Gastrocnemius medialis (tissue), 4 donors: ENCODE data around the gene ECPAS. TPM values are rescaled to one million over a fixed set of nuclear protein-coding genes. Genes with fewer than 3 reads are reported as not detected.

Experiments used
- ATAC-seq, 2 donors: fragments of 150-250 bp; one replicate each; pipeline ENCODE4 v1.9.1; 2016
- DNase-seq, 2 donors: peaks; one replicate each; pipeline ENCODE4 v3.0.0-alpha.2; 2019
- H3K27ac ChIP-seq, 4 donors: fragments of 200-600 bp; sonication (generic); 1 replicate in 1 of 4; 2 replicates in 3 of 4; pipeline ENCODE4 v1.5.1; 2016 to 2018; ENCODE audit warnings: mild to moderate bottlenecking in 2 of 4, moderate library complexity in 1 of 4
- H3K27me3 ChIP-seq, 3 donors: fragments of 200-600 bp; sonication (generic) in 2 of 3; 1 replicate in 1 of 3; 2 replicates in 2 of 3; pipeline versions ENCODE4 v1.5.1 to v1.6.0; 2016 to 2019; ENCODE audit warnings: mild to moderate bottlenecking in 1 of 3, moderate library complexity in 1 of 3
- H3K36me3 ChIP-seq, 2 donors: fragments of 200-600 bp; sonication (generic) in 1 of 2; one replicate each; pipeline ENCODE4 v1.5.1; 2017 to 2018
- H3K4me1 ChIP-seq, 2 donors: fragments of 200-600 bp; sonication (generic) in 1 of 2; one replicate each; pipeline ENCODE4 v1.5.1; 2016 to 2017; ENCODE audit warnings: mild to moderate bottlenecking in 2 of 2
- H3K4me3 ChIP-seq, 4 donors: fragments of 200-600 bp; sonication (generic) in 3 of 4; 1 replicate in 1 of 4; 2 replicates in 3 of 4; pipeline ENCODE4 v1.5.1; 2016 to 2019; ENCODE audit warnings: mild to moderate bottlenecking in 2 of 4
- H3K9me3 ChIP-seq, 3 donors: fragments of 200-600 bp; sonication (generic) in 2 of 3; 1 replicate in 1 of 3; 2 replicates in 2 of 3; pipeline ENCODE4 v1.5.1; 2016 to 2019
- CTCF ChIP-seq, 5 experiments: fragments of 450-650 bp in 3 of 5; fragments of 200-600 bp in 2 of 5; sonication (generic) in 2 of 5; IDR thresholded peaks in 4 of 5; conservative IDR thresholded peaks in 1 of 5; 1 replicate in 4 of 5; 2 replicates in 1 of 5; pipeline ENCODE4 v1.5.1; 2016 to 2019; ENCODE audit warnings: antibody characterized with exemption in 5 of 5, mild to moderate bottlenecking in 3 of 5, moderate library complexity in 3 of 5
- POLR2A ChIP-seq, 2 donors: fragments of 450-650 bp; IDR thresholded peaks; one replicate each; pipeline ENCODE4 v1.6.1; 2017; ENCODE audit warnings: antibody characterized with exemption in 2 of 2, mild to moderate bottlenecking in 2 of 2, moderate library complexity in 2 of 2
- in situ Hi-C, 4 donors: fragments of 200-750 bp; cut with MboI; loops; one replicate each; pipeline versions ENCODE4 v1.15.0 to v1.8.0; 2017; ENCODE audit warnings: low sequenced_read_pairs in 4 of 4
- intact Hi-C: fragments of 100-400 bp; cut with DNase I; formaldehyde crosslinking; loops from one replicate; pipeline ENCODE4 v1.15.1; 2023; ENCODE audit warnings: low total_unique reads
- total RNA-seq, 4 donors: library from RNA; depleted of rRNA; stranded (reverse); fragments of >200 nt; gene quantifications; one replicate each; pipeline versions ENCODE4 v1.1.0 to v1.2.3, GENCODE V29; 2016

ECPAS gene
- total RNA-seq, 4 donors from 2014 or later: 320 to 509 (median 424) TPM

GRCh38 chr9:111399211-111399739 is 84.9 kb downstream of the ECPAS start:
- H3K27ac ChIP-seq: no peak overlapping the region
- in situ Hi-C loops: no loop called here
- no peak for ATAC-seq
- TF ChIP-seq POLR2A (IDR thresholded peaks at IDR 0.05) (no peak), CTCF (IDR thresholded peaks at IDR 0.05 in 4 of 5, conservative IDR thresholded peaks at IDR 0.05 in 1 of 5) (no peak)
- no peaks in the 10 kb centered on the region for H3K4me1 ChIP-seq
- no peak overlapping the region for H3K4me3 ChIP-seq
- no peak for DNase-seq
- peaks cover 2 to 84% of the 10 kb centered on the region in 2 donors for H3K36me3 ChIP-seq
- intact Hi-C loops: no loop called here
- H3K9me3 ChIP-seq: no peaks in the 10 kb centered on the region
- no peaks in the 10 kb centered on the region for H3K27me3 ChIP-seq

DNA sequence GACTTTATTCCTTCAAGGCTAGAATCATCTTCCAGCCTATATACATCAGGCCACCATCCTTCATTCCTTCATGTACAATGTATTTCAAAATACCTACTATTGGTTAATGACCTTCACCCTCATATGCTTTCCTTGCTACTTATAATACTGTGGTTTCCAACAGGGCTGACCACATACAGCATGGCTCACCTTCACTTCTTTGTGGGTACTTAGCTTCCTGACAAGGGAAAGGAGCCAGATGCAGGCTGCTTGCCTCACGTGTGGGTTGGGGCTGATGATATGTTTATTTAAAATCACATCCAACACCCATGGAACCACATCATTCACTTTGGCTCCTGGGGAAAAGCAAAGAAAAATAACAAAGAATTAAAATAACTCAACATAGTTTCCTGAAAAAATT is 90.2 kb downstream of the ECPAS start:
- no peak for ATAC-seq
- TF ChIP-seq POLR2A (IDR thresholded peaks at IDR 0.05): no peak
- TF ChIP-seq CTCF (IDR thresholded peaks at IDR 0.05 in 4 of 5, conservative IDR thresholded peaks at IDR 0.05 in 1 of 5): no peak
- Histone ChIP-seq H3K4me3 (no peak overlapping the region), H3K9me3 (no peaks in the 10 kb centered on the region), H3K36me3 (peaks cover 0 to 92% of the 10 kb centered on the region in 2 donors), H3K27ac (no peak overlapping the region), H3K4me1 (no peaks in the 10 kb centered on the region), H3K27me3 (no peaks in the 10 kb centered on the region)
- in situ Hi-C loops (no loop called here), intact Hi-C loops (loop anchor here (5.0 kb wide), 1 partner anchor 38 kb away; no protein-coding TSS in a partner anchor)
- no peak for DNase-seq

GRCh38 chr9:111389406-111389805 is 94.8 kb downstream of the ECPAS start:
- no peaks in the 10 kb centered on the region for H3K4me1 ChIP-seq
- DNase-seq (no peak), ATAC-seq (no peak)
- in situ Hi-C loops (loop anchor here in 1 of 4 donors (10.0 kb wide), 1 partner anchor 45 kb away; no protein-coding TSS in a partner anchor), intact Hi-C loops (no loop called here)
- TF ChIP-seq POLR2A (IDR thresholded peaks at IDR 0.05) (no peak), CTCF (IDR thresholded peaks at IDR 0.05 in 4 of 5, conservative IDR thresholded peaks at IDR 0.05 in 1 of 5) (no peak)
- no peaks in the 10 kb centered on the region for H3K9me3 ChIP-seq
- no peaks in the 10 kb centered on the region for H3K27me3 ChIP-seq
- no peak overlapping the region for H3K4me3 ChIP-seq
- H3K27ac ChIP-seq: no peak overlapping the region
- H3K36me3 ChIP-seq: peaks cover 2 to 100% of the 10 kb centered on the region in 2 donors

- intact Hi-C loops (no loop called here), in situ Hi-C loops (loop anchor here in 1 of 4 donors (10.0 kb wide), 1 partner anchor 48 kb away; no protein-coding TSS in a partner anchor)
- Histone ChIP-seq H3K27ac (no peak overlapping the region), H3K36me3 (peaks cover 2 to 100% of the 10 kb centered on the region in 2 donors), H3K27me3 (no peaks in the 10 kb centered on the region), H3K4me1 (no peaks in the 10 kb centered on the region), H3K9me3 (no peaks in the 10 kb centered on the region), H3K4me3 (no peak overlapping the region)
- DNase-seq (no peak), ATAC-seq (no peak)
- TF ChIP-seq POLR2A (IDR thresholded peaks at IDR 0.05): no peak
- no peak for TF ChIP-seq CTCF (IDR thresholded peaks at IDR 0.05 in 4 of 5, conservative IDR thresholded peaks at IDR 0.05 in 1 of 5)
Observed at GRCh38 chr9:111386386-111386785, 97.8 kb downstream of the ECPAS start.
